GM12875 (cell line): ENCODE measurements around the gene MRPL2.
"Not testable (repeated sequence)": the region's sequence is repeated elsewhere in the genome, so short reads cannot be mapped to it uniquely, and the experiment has no call there.

Experiments used
- H3K4me3 ChIP-seq: one replicate; pipeline ENCODE4 v1.5.1; 2011; ENCODE audit warnings: low read depth, low read length, control low read depth
- CTCF ChIP-seq: IDR thresholded peaks from 2 replicates; pipeline ENCODE4 v1.5.1; 2011; ENCODE audit warnings: low read depth, mild to moderate bottlenecking, control low read depth, inconsistent platforms, low read length, moderate library complexity, borderline replicate concordance; ENCODE audit not compliant: insufficient read depth

The MRPL2 gene

DNA sequence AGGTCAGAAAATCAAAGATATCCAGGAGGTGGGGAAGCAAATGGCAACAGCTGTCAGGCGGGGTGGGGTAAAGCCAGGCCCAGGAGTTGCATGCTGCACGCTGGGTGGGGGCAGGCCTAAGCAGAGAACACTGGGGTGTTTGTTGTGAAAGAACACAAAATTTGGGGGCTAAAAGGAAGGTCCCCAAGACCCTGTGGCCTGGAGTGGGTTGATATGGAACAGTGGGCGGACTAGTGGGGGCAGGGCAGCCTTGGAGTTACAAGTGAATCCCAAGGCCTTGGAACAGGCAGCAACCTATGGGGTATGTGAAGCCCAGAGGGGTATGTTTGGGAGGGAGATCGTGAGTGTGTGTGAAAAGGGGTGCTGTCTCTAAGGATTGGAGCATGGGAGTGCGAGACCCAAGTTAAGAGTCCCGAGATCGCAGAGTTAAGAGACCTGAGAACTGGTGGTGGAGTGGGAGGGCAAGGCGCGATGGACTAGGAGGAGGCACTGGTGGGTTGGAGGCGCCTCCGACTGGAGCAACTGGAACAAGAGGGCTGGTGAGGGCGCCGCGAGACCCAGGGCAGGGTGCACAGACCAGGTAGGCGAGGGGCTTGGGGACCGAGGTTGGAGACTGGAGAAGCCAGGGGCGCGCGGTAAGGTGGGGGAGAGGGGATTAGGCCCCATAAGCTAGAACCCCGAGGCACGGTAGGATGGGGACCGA lies 6.2 kb downstream of the MRPL2 start:
- no peak for TF ChIP-seq CTCF
- peak overlapping the region; percentile 54 for H3K4me3 ChIP-seq

- TF ChIP-seq CTCF = no peak
These were observed 6.9 kb downstream of the MRPL2 start for GRCh38 chr6:43052225-43052841.

DNA sequence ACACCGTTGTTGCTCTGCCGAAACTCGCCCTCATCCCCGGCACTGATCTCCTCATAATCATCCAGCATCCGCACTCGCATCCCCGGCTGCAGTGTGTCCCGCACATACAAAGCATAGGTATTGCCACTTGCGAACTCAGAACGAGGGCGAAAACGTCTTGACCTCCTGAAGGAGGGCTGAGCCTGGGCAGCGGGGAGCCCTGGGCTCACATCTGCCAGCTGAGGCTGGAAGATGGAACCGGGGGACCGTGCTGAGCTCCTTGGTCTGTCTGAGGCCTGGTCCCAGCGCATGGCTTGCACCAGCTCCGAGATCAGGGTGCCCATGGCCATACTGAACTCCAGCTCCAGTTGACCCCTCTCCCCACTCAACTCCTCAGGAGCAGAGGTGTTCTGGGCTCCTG lies 8.3 kb downstream of the MRPL2 start:
- H3K4me3 ChIP-seq = no peak overlapping the region
- no peak for TF ChIP-seq CTCF

More at GRCh38 chr6:43052225-43052841, 6.9 kb downstream of the MRPL2 start:
- H3K4me3 ChIP-seq = no peak overlapping the region

DNA sequence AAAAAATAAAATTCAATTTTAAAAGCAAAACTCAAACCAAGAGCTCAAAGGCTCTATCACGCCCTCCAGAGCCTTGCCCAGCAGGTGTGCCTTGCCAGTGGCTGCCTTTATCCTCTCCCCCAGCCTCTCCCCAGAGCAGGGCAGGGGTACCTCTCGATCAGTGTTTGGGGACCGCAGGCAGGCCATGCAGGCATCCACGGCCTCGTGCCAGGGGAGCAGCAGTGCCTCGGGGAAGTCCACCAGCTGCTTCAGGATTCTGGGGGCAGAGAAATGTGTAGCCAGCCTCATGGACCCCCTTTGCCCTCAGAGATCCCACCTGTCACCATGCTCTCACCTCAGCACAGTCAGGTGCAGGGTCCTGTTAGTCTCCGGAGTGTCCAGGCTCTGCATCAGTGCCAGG lies 11.2 kb downstream of the MRPL2 start:
- H3K4me3 ChIP-seq = no peak overlapping the region
- no peak for TF ChIP-seq CTCF

DNA sequence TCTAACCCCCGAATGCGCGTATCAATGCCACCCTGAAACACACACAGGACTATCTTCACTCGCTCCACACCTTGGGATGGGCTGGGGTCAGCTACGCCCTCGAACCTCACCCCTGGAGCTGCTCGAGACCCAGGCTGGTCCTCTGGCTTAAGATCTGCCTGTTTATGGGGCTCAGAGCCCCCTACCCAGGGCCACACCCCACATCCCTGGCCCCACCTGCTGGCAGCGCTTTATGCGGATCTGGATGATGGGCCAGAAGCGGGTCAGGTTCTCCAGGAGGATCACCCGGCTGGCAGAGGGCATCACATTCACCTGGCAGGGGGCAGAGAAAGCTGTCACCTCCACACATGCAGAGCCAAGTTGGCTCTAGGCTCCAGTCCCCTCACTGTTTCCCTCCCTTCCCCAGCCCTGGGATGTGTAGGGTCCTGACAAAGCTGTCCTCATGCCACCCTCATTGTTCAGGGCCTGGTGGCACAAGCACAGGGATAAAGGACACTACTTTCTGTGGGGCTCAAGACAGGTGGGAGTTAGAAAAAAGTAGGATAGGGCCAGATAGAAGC lies 13.8 kb downstream of the MRPL2 start:
- H3K4me3 ChIP-seq = no peak overlapping the region
- TF ChIP-seq CTCF = no peak

DNA sequence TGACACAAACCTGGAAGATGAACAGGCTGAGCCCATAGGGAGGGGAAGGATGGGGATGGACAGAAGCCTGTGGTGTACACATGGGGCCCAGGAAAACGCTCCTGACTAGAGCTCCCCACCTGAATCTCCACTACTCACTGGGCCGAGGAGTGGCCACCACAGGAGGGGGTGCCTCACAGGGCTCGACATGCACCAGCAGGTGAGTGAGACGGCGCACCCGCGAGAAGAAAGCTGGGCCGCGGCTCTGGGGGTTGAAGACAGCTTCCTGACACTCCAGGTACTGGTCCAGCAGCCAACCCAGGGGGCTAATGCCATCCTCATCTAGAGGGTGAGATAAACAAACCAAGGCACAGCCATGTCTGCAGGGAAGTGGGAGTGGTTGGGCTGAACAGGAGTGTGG lies 15.9 kb downstream of the MRPL2 start:
- H3K4me3 ChIP-seq = no peak overlapping the region
- no peak for TF ChIP-seq CTCF

GRCh38 chr6:43041475-43041874 lies 17.8 kb downstream of the MRPL2 start:
- not testable (repeated sequence) for H3K4me3 ChIP-seq
